Fibroblast of the aortic adventitia (primary cell): ENCODE data around the gene PIEZO1. TPM values are rescaled to one million over a fixed set of nuclear protein-coding genes. Genes with fewer than 3 reads are reported as not detected.

Experiments used
- DNase-seq: peaks from one replicate; pipeline ENCODE4 v3.0.0-alpha.2; 2010; ENCODE audit warnings: low read depth
- H3K4me3 ChIP-seq: 2 replicates; pipeline ENCODE4 v1.5.1; 2011; ENCODE audit warnings: low read depth, mild to moderate bottlenecking, control low read depth, low read length, moderate library complexity
- total RNA-seq: library from RNA; depleted of rRNA; stranded (reverse); fragments of >200 nt; gene quantifications from 2 replicates; pipeline ENCODE4 v1.2.3, GENCODE V29; 2012; ENCODE audit warnings: low replicate concordance
- TF ChIP-seq, protein P1 (sequence below): IDR thresholded peaks from 2 replicates; pipeline ENCODE4 v1.5.1; 2011; ENCODE audit warnings: mild to moderate bottlenecking, low read length, control low read depth, inconsistent platforms; ENCODE audit not compliant: insufficient read depth

Gene PIEZO1
- total RNA-seq, 1 donor, result 143 TPM

GRCh38 chr16:88787579-88788314, 2.7 kb upstream of the PIEZO1 start:
- no peak for DNase-seq
- TF ChIP-seq, protein P1, sequence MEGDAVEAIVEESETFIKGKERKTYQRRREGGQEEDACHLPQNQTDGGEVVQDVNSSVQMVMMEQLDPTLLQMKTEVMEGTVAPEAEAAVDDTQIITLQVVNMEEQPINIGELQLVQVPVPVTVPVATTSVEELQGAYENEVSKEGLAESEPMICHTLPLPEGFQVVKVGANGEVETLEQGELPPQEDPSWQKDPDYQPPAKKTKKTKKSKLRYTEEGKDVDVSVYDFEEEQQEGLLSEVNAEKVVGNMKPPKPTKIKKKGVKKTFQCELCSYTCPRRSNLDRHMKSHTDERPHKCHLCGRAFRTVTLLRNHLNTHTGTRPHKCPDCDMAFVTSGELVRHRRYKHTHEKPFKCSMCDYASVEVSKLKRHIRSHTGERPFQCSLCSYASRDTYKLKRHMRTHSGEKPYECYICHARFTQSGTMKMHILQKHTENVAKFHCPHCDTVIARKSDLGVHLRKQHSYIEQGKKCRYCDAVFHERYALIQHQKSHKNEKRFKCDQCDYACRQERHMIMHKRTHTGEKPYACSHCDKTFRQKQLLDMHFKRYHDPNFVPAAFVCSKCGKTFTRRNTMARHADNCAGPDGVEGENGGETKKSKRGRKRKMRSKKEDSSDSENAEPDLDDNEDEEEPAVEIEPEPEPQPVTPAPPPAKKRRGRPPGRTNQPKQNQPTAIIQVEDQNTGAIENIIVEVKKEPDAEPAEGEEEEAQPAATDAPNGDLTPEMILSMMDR, result no peak
- no peak overlapping the region for H3K4me3 ChIP-seq

- peak overlapping the region; percentile 77 for H3K4me3 ChIP-seq
- TF ChIP-seq, protein P1, result no peak
- DNase-seq, result no peak
These were observed 239 bp downstream of the PIEZO1 start for GRCh38 chr16:88784856-88785105.

- peak; percentile 85 for DNase-seq
- TF ChIP-seq, protein P1, result peak; percentile 79
- peak overlapping the region; percentile 77 for H3K4me3 ChIP-seq
These were observed 755 bp downstream of the PIEZO1 start for GRCh38 chr16:88784074-88784855.

DNA sequence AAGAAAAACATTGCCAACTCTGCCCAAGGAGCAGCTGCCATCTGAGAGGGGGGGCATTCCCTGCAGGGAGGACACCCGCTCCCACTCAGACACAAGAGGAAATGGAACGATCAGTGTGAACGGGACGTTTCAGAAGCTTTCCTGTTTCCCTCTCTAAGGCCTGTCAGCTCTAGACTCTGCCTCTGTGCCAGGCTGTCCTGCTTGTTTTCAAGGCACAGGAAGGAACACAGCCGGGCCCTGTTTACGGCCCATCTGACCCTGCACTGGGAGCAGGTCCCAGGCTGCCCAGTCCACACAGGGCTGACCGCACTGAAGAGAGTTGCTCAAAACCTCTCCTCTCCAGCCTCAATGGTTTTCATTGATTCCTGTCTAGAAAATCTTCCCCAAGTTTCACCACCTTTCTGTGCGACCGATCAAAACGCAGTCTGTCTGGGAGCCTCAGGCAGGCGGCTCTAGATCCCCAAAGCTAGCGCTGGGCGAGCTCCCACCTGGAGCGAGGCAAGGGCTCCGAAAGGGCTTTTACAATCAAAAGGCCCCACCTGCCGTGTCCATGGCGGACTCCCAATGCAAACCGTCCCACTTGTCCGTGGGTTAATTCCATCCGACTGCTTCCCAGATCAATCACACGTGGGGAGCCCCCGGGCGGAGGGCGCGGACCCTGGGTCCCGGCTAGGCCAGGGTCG, 1.5 kb downstream of the PIEZO1 start:
- DNase-seq, result peak; percentile 30
- TF ChIP-seq, protein P1, result no peak

GRCh38 chr16:88782454-88783390, 2.3 kb downstream of the PIEZO1 start:
- TF ChIP-seq, protein P1, result no peak
- H3K4me3 ChIP-seq, result peak overlapping the region; percentile 77
- peak; percentile 70 for DNase-seq

More for the DNA sequence above, 1.5 kb downstream of the PIEZO1 start:
- H3K4me3 ChIP-seq, result peak overlapping the region; percentile 77
